Measurements from ENCODE around the gene MYO9A.

DNA sequence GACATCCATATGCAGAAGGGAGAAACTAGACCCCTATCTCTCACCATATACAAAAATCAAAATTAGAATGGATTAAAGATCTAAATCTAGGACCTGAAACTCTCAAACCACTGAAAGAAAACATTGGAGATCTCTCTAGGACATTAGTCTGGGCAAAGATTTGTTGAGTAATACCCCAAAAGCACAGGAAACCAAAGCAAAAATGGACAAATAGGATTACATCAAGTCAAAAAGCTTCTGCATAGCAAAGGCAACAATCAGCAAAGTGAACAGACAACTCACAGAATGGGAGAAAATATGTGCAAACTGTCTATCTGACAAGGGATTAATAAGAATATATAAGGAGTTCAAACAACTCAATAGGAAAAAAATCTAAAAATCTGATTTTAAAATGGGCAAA is 54.8 kb downstream of the MYO9A start:
- TF ChIP-seq ZNF747 (tag by site-specific recombination; IDR thresholded peaks at IDR 0.05), result no peak
- TF ChIP-seq, protein P1, sequence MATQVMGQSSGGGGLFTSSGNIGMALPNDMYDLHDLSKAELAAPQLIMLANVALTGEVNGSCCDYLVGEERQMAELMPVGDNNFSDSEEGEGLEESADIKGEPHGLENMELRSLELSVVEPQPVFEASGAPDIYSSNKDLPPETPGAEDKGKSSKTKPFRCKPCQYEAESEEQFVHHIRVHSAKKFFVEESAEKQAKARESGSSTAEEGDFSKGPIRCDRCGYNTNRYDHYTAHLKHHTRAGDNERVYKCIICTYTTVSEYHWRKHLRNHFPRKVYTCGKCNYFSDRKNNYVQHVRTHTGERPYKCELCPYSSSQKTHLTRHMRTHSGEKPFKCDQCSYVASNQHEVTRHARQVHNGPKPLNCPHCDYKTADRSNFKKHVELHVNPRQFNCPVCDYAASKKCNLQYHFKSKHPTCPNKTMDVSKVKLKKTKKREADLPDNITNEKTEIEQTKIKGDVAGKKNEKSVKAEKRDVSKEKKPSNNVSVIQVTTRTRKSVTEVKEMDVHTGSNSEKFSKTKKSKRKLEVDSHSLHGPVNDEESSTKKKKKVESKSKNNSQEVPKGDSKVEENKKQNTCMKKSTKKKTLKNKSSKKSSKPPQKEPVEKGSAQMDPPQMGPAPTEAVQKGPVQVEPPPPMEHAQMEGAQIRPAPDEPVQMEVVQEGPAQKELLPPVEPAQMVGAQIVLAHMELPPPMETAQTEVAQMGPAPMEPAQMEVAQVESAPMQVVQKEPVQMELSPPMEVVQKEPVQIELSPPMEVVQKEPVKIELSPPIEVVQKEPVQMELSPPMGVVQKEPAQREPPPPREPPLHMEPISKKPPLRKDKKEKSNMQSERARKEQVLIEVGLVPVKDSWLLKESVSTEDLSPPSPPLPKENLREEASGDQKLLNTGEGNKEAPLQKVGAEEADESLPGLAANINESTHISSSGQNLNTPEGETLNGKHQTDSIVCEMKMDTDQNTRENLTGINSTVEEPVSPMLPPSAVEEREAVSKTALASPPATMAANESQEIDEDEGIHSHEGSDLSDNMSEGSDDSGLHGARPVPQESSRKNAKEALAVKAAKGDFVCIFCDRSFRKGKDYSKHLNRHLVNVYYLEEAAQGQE (tag by site-specific recombination; IDR thresholded peaks at IDR 0.05), result no peak
- TF ChIP-seq, protein P2, sequence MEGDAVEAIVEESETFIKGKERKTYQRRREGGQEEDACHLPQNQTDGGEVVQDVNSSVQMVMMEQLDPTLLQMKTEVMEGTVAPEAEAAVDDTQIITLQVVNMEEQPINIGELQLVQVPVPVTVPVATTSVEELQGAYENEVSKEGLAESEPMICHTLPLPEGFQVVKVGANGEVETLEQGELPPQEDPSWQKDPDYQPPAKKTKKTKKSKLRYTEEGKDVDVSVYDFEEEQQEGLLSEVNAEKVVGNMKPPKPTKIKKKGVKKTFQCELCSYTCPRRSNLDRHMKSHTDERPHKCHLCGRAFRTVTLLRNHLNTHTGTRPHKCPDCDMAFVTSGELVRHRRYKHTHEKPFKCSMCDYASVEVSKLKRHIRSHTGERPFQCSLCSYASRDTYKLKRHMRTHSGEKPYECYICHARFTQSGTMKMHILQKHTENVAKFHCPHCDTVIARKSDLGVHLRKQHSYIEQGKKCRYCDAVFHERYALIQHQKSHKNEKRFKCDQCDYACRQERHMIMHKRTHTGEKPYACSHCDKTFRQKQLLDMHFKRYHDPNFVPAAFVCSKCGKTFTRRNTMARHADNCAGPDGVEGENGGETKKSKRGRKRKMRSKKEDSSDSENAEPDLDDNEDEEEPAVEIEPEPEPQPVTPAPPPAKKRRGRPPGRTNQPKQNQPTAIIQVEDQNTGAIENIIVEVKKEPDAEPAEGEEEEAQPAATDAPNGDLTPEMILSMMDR (tag by site-specific recombination; IDR thresholded peaks at IDR 0.05), result no peak
- TF ChIP-seq, protein P3, sequence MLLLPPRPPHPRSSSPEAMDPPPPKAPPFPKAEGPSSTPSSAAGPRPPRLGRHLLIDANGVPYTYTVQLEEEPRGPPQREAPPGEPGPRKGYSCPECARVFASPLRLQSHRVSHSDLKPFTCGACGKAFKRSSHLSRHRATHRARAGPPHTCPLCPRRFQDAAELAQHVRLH (tag by site-specific recombination; IDR thresholded peaks at IDR 0.05), result no peak
